CD4-positive, alpha-beta T cell treated with Interleukin-10 for 1 hour (primary cell): ENCODE data around the gene ARL17A.
"Not testable (repeated sequence)": the region's sequence is repeated elsewhere in the genome, so short reads cannot be mapped to it uniquely, and the experiment has no call there.

Source experiments
- DNase-seq: peaks from one replicate; pipeline ENCODE4 v3.0.0-alpha.2; 2020

ARL17A gene

DNA sequence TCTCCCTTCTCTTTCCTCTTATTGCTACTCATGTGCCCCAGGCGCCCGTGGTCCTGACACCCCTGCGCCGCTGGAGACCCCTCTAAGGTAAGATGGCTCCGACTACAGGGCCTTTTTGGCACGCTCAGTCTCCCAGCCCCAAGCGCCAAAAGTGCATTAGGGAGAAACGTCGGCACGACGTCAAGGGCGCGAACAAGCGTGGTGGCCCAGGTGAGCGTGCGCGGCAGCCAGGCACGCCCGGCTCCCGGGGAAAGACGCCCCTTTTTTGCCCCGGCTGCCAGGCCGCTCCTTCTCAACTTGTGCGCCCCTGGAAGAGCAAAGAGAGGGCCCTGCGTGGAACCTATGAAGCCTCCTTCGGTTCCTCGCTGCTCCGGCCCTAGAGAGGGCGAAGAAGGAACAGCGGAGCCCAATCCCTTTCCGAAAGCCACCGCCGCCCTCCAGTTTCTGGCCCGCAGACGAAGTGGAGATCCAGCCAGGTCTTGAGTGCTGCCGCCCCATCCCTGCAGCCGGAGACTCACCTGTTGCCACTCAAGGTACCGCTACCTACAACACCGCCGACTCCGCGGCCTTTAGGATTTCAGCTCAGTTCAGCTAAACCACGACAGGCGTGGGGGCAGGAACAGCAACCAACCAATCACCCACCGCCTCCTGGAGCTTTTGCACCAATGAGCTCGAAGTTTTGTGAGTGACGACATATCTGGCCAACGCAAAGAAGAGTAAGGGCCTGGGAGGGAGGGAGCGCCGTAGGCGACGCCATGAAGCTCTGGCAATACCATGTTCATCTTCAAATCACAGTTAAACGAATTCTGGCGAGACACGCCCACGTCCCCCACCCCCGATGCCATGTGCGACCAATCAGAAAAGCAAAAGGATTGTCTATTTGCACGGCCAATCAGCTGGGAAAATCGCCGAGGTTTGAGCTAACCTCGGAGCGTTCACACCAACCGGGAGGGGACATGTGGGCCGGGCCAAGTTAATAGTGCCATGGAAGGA, at the start of gene ARL17A:
TSS of gene ARL17A (minus strand) at position 609 of the 993 bp plus-strand sequence. CDS start 3,369 bp downstream, outside the sequence.
- DNase-seq, result peak; percentile 95

GRCh38 chr17:46628753-46629436, 49.4 kb upstream of the ARL17A start:
- DNase-seq, result not testable (repeated sequence)

- not testable (repeated sequence) for DNase-seq
These were observed 48.0 kb upstream of the ARL17A start for GRCh38 chr17:46627452-46627851.

DNA sequence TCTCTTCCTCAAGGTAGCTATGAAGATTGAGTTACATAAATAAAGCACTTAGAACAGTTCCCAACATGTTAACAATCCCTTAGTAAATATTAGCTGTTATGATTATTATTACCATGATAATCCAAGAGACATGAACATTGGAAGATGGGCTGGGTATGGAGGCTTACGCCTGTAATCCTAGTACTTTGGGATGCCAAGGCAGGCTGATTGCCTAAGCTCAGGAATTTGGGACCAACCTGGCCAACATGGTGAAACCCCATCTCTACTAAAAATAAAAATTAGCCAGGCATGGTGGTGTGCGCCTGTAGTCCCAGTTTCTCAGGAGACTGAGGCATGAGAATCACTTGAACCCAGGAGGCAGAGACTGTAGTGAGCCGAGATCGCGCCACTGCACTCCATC, 45.2 kb upstream of the ARL17A start:
- not testable (repeated sequence) for DNase-seq

GRCh38 chr17:46623790-46624189, 44.3 kb upstream of the ARL17A start:
- not testable (repeated sequence) for DNase-seq

DNA sequence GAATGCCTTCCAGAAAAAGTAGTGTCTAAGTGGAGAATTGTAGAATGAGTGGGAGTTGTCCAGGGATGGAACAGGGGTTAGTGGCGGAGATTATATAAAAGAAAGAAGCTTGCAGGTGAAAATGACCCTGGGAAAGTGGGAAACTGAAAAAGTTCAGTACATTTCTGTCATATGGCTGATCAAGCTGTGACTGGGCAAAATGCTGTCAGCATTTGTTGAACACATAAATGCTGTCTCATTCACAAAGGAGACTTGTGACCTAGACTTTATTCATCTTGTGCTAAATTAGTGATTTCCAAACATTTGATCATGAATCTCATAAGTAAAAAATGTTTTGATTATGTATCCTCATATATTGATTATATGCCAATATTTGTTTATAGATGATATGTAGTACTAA, 39.5 kb upstream of the ARL17A start:
- not testable (repeated sequence) for DNase-seq

- not testable (repeated sequence) for DNase-seq
These were observed 37.6 kb upstream of the ARL17A start for GRCh38 chr17:46617121-46617520.

GRCh38 chr17:46613876-46614275, 34.4 kb upstream of the ARL17A start:
- not testable (repeated sequence) for DNase-seq

DNA sequence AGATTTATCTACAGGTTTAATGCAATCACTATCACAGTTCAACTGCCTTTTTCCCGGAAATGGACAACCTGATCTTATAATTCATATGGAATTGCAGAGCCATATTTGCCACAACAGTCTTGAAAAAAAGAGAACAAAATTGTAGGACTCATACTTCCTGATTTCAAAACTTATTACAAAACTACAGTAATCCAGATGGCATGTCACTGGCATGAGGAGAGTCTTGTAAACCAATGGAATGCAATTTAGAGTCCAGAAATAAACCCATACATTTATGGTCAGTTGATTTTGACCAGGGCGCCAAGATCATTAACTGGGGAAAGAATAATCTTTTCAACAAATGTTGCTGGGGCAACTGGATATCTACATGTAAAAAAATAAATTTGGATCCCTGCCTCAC, 31.8 kb upstream of the ARL17A start:
- not testable (repeated sequence) for DNase-seq

DNA sequence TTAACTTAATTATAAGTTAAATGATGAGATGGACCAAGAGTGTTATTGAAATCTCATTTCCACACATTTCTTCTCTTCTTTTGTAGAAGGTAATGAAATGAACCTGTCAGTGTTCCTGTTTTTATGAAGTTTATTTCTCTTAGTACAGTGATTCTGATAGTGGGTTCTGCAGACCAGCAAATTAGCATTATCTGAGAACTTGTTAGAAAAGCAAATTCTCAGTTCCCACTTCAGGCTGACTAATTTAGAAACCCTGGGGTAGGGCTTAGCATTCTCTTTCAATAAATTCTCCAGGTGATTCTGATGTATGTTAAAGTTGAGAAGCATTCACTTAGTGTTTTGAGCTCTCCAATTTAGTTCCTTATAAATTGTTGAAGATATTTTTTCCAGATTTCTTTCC, 23.6 kb upstream of the ARL17A start:
- not testable (repeated sequence) for DNase-seq

DNA sequence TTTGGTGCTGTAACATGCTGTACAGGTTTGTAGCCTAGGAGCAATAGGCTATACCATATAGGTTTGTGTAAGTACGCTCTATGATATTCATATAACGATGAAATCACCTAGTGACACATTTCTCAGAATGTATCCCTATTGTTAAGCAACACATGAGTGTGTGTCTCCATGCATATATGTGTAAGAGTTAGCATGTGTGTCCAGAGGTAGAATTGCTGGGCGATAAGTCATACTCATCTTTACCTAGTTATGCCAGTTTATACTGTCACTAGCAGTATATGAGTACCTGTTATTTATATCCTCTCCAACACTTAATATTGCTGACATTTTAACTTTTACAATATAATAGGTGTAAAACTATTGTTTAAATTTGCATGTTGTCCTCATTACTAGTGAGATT, 21.3 kb upstream of the ARL17A start:
- not testable (repeated sequence) for DNase-seq

DNA sequence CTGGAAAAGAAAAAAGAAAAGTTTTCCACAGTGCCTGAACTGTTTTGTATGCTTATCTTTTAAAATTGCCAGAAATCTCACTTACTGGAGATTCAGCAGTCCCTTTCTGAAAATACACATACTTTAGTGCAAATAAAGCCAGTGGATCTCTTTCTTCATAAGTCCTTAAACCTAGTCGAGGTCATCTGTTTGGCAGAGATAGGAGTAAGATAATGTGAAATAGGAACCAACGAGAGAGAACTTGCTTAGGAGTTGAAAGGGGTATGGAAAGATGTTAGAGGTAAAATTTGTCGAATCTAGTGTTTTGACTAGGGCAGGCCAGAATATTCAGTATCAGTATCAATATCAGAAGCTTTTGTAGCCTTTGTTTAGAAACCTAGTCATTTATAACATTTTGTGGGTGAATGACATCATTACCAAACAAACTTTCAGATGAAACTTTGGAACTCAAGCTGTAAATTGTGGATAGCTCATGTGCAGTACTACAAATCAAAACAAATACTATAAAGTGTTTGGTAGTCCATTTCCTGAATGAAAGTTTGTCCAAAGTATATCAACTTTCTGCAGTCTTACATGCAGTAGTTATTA, 18.9 kb upstream of the ARL17A start:
- DNase-seq, result not testable (repeated sequence)

DNA sequence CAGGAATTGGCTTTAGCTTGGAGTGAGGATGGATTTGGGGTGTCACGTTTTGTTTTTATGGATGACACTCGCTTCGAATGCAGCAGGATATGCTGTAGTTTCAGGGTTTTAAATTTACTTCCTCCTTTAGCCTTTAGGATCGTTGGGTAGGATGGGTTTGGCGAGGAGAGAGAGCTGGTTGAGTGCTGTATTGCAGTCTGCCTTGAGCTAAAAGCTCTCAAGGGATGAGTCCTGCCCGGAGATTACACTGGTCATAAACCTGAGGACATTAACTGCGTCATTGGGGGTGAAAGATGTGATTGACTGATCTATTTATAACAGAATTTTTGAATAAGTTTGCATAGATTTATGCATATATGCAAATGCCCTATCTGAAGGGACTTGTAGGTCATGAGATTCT, 11.8 kb upstream of the ARL17A start:
- not testable (repeated sequence) for DNase-seq

- DNase-seq, result not testable (repeated sequence)
These were observed 11.0 kb upstream of the ARL17A start, which contains the start of gene NSF for GRCh38 chr17:46590157-46591146. TSS of gene NSF (plus strand) at chr17:46590669. CDS start at chr17:46590776, 107 bp downstream.

- not testable (repeated sequence) for DNase-seq
These were observed 6.0 kb upstream of the ARL17A start for GRCh38 chr17:46585444-46585843.

DNA sequence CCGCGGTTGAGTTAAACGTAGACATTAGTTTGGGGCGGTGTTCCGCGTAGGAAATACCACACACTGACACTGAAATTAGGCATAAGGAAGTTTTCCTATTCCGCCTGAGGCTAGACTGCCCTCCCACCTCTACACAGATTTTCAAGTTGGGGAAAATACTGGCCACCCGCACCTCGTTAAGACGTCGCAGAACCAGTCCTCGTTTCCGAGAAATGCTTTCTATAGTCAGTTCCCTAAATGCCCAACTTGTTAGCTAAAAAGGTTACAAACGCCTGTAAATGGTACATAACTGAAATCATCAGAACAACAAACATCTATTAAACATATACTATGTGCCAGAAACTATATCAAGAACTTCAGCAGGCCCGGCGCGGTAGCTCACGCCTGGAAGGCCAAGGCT, 591 bp upstream of the ARL17A start:
- DNase-seq, result peak; percentile 35

- not testable (repeated sequence) for DNase-seq
These were observed 7.7 kb downstream of the ARL17A start for GRCh38 chr17:46571796-46572195.

GRCh38 chr17:46566980-46567379, 12.5 kb downstream of the ARL17A start:
- DNase-seq, result not testable (repeated sequence)

GRCh38 chr17:46566284-46566683, 13.2 kb downstream of the ARL17A start:
- DNase-seq, result not testable (repeated sequence)

- DNase-seq, result not testable (repeated sequence)
These were observed 19.4 kb downstream of the ARL17A start for GRCh38 chr17:46560048-46560447.

- DNase-seq, result not testable (repeated sequence)
These were observed 20.3 kb downstream of the ARL17A start for GRCh38 chr17:46559155-46559554.

GRCh38 chr17:46548607-46549006, 30.9 kb downstream of the ARL17A start:
- DNase-seq, result not testable (repeated sequence)
